ENCODE measurements around the gene SEPTIN8.

Gene SEPTIN8

DNA sequence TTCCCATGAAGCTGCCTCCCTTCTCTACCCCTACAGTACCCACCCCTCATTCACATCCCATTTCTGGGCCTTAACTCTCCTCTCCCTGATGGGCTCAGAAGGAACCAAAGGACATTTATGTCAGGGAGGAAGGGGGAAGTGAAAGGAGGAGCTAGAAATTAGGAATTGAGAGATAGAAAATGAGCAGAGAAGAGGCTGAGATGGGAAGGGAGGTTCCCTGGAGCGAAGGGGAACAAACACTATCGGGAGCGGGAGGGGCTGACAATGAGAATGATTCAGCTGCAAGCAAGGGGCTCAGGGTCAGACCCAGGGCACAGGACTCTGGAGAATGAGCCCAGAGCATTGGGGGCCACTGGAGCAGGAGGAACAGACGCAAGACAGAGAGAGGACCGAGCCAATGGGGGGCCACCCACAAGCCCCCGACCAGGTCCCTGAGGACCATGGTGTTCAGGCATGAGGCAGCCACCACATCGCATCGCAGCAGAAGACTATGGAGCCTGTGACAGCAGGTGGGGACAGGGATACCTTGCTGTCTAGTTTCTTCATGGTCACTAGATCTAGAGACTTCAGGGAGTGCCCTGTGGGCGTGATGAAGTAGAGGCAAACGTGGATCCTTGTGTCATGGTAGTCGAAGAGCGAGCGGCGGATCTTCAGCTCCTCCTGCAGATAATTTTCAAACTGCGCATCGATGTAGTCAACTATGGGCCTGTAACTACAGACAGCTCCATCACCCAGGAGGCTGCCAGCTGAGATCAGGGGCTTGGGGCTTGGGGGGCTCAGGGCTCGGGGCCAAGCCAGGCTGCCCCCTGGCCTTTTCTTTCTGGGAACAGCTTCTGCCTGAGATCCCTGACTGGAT, 13.6 kb downstream of the SEPTIN8 start:
- peak in 1 of 2 experiments; percentile 10 for DNase-seq

DNA sequence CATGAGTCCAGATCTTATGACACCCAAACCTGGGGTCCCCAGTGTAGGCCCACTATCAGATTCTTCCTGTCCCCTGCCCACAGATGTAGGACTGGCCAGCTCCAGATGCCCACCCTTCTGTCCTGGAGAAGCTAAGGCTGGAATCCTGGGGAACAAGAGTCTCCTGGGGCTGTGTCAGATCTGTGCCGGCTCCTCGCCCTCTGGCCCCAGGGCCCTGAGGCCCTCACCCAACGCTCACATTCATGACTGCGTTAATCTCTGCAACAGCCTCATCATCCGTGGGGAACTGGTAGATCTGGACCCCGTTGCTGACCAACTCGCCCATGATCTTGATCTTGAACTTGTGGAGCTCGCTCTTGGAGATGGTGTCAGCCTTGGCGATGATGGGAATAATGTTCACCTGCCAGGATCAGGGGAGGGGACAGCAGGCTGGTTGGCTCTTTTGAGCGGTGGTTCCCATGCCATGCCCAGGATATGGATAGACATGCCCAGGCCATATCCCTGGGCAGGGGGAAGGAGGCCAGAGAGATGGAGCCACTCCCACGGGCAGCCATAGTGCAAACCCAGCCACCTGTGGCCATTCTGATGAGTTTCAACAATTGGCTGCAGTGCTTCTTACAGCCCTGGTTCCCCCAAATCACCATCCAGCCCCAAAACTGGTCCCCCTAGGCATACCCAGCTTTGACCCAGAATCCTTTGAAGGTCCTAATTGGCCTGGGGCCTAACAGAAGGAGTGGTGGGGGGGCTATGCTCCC, 14.6 kb downstream of the SEPTIN8 start:
- DNase-seq = peak; percentile 4 to 11

DNA sequence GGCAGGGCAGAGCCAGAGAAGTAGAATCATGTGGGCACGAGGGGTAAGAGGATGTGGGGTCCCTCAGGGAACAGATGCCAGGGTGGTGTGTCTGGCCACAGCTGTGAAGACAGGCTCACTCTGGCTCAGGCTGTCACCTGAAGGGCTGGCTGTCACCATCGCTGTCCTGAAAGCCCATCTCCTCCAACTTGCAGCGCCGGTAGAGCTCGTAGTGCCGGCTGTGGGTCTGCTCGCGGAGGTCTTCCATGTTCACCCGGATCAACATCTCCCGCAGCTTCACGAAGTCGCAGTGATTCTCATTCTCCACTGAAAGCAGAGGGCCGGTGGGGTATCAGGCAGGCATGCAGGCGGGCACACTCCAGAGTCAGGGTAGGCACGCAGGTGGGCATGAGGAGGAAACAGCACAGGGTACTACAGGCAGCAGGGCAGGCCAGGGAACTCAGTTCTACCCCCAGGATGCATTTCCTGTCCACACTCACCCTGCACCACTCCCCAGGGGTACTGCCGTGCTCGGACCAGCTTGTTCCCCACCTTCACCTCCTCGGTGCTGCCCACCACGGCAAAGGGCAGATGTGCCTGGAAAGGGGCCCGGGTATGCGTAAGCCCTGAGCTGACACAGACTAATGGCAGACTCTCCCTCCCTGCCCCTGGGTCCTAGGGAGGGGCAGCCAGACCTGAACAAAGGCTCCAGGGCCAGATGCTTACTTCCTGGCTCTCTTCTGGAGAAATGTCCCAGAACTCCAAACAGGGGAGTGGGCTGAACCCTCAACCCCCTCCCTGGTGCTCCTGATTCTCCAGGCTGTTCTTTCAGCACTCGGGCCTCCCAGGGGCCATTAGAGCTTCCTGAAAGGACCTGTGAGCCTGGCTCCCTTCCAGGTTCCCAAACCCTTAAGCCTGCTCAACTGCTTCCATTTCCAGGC, 15.5 kb downstream of the SEPTIN8 start:
- peak; percentile 14 to 15 for DNase-seq

DNA sequence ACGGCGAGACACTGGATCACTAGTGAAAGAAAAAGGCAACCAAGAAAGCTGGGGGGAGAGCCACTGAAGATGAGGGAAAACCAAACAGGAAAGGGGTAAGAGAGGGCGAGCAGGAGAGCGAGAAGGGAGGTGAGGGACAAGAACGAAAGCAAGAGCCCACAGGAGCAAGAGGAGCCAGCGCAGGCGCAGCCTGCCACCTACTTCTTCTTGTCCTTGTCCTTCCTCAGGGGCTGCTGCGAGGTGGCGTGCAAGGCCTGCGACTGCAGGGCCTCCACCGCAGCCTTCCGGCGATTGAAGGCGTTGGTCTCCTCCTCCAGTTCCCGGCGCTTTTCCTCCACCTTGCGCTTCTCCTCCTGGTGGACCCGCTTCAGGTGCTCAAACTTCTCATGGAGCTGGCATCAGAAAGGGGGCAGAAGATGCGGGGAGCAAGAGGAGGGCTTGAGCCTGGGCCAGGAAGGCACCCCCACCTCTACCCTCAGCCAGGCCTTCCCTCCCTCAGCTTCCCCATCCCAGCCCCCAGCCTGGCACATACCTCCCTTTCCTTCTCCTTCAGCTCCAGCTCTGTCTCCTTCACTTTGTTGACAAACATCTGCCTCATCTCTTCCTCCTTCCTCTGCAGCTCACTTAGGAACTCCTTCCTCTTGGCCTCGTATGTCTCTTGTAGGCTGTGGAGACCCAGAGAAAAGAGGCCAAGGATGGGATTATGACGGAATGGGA, 16.3 kb downstream of the SEPTIN8 start:
- peak; percentile 1 to 8 for DNase-seq

DNA sequence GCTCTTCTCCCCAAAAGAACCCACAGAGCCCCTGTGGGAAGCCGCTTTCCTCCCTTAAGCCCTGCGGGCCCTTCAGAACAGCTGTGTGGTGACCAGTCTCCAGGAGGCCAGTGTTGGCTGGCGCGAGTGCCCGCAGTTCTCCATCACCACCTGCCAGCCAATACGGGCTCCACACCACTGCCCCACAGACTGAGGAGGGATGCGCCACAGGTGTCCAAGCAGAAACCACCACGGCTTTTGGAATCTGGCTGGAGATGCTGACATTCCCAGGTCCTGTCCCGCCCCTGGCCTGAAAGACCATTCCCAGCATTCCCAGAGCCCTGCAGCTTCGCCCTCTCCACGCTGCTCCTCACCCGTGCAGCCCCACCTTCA, 17.0 kb downstream of the SEPTIN8 start:
- DNase-seq = no peak

DNA sequence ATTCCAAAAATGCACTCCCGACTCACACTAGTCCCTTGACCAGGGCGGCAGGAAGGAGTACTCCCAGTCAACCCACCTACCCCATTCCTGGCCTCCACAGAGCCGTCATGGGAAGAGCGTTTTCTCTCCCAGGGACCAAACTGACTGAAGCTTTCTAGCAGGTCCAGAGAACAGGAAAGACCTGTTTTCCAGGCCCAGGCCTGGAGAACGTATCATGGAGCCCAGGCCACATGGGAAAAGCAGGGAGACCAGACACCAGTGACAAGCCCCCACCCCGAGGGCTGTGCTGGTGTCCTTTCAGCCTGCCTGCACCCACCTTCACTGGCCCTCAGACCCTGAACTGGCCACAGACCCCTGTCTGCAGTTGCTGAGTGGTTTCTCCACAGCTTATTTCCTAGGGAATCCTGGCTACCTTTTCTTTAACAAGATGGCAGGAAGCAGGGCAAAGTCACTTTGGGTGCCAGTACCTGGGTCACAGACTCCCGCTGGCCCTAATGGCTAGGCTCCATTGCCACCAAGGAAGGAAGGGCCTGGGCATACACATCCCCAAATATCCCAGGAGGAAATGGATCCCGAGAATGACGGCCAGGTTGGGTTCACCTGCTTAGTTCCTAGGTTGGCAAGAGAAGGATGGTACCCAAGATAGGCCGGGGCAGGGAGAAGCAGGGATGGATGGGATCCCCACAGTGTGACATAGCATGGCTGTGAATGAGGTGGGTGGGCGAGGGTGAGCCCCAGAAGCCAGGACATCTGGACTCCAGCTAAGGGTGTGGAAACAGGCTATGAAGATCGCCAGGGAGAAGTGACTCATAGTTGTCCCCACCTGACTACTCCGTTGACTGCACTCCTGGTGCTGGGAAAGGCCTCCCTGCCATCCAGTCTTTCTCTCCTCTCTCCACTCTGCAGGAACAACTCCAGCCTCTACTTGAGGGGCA, 17.7 kb downstream of the SEPTIN8 start:
- DNase-seq = peak; percentile 1 to 12

DNA sequence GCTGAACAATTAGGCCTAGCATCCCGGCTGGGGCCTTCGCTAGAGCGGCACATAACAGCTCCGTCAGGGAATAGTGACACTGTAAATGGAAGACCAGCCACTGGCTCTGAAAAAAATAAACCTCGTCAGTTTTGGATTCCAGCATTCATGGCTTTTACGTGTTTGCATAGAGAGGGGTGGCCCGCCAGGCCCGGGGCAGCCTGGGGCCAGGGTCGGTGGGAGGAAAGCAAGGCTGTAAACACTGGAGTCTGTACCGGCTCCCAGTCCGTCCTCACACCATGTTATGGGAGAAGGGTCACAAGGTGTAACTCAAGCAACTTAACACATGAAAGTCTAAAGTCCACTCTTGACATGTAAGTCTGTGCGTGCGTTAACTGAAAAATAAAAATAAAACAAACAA, 18.6 kb downstream of the SEPTIN8 start:
- DNase-seq = no peak

DNA sequence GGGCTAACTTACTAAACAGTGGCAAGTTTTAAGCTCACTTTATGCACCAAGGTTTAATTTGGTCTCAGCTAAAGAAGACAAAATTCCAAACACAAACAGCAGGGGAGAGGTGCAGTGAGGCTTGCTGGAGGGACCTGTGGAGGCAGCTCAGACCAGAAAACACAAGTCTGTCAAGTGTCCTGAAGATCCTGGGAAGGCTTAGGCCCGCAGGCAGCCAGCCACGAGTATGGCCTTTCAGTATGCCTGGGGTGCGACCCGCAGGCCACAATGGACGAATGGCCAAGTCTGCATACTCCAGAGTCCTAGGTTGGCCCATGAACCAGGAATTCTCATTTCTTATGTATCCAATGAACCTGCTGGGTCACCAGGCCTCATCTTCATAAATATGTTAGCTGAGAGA, 20.5 kb downstream of the SEPTIN8 start:
- no peak for DNase-seq

DNA sequence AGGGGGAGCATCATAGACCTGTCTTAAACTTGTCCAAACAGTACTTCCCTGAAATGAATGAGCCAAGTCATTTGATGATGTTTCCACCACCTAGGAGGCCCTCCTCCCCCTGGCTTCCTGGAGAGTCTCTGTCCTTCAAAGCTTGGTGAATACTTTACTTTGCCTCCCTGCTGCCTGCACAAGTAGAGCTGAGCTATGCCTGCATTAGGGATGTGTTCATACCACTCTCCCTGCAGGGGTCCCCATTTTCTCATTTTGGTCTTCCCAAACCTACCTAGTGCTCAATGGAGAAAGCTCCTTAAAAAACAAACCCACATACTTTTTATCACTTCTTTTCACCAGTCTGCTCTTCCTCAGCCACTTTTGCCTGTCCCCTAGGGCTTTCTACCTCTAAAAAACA, 22.1 kb downstream of the SEPTIN8 start:
- DNase-seq = peak in 1 of 2 experiments; percentile 17

DNA sequence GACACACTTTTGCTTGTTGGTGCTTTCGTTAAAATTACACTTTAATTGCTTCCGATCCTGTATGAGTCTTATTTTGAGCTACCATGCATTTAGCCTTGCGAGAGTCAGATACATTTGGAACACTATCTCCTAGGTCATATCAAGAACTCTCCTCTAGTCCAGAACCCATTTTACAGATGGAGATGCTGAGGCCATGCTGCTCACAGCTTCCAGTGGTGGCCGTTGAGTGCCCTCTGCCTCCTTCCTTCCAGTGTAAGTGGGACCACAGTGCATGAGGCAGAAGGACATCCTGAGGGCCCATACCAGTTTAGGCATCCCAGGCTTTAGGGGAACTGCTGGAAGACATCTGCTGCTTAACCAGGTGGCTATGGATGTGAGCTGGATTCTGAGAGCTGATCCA, 22.9 kb downstream of the SEPTIN8 start:
- no peak for DNase-seq

DNA sequence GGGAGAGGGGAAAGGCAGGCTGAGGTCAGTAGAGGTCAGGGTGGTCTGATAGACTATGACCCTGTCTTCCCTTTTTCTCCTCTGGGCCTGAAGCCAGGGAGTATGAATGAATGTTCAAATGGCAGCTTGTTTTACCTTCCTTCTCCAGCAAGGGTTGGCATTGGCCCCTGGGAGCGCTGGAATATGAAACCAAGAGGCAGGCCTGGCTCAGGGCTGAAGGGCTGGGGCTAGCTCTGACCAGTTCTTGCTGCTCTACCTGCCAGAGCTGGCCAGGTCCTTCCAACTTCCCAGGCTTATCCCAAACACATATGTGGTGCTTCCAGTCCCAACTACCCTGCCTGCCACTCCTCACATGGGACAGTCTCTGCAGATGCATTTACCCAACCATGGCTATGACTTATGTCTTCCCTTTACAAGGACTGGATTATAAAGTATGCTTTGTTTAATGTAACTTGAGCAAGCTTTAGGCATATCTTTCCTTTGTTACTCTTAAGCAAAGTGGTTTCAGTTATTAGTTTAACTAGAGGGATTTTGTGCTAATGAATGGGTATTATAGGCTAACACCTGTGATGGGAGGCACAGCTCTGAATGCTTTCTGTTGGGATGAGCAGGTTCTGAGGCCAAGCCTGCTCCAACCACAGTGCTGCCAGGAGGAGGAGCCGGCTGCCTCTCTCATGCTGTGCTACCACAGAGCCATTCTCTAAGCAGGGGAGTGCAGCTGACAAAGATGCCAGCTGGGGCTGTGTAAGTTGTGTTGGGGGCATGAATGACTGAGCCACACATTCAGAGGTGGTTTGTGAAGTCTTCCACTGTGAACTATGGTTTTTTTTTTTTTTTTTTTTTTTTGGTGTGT, 23.7 kb downstream of the SEPTIN8 start:
- peak in 1 of 2 experiments; percentile 39 for DNase-seq

DNA sequence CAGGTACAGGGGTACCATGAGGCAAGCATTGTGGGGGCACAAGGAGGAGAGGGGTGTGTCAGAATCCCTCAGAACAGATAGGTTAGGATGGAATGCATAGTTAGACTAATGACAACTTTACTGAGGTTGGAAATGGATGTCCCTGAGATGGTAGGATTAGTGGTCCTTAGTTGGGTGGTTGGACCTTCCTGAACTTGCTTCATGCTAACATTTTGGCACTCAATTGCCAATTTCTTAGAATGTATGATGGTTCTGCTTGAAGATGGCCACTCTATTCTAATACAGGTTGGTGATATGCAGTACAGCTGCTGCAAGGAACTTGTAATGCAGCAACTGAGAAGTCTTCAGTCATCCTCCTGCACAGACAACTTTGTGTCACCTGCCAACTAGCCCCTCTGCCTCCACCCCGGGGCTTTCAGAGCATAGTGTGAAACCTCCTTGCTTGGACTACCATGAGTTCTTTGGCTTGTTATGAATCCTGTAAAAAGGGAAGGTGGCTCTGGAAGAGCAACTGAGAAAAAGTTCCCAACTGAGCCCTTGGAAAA, 24.4 kb downstream of the SEPTIN8 start:
- DNase-seq = peak in 1 of 2 experiments; percentile 13

DNA sequence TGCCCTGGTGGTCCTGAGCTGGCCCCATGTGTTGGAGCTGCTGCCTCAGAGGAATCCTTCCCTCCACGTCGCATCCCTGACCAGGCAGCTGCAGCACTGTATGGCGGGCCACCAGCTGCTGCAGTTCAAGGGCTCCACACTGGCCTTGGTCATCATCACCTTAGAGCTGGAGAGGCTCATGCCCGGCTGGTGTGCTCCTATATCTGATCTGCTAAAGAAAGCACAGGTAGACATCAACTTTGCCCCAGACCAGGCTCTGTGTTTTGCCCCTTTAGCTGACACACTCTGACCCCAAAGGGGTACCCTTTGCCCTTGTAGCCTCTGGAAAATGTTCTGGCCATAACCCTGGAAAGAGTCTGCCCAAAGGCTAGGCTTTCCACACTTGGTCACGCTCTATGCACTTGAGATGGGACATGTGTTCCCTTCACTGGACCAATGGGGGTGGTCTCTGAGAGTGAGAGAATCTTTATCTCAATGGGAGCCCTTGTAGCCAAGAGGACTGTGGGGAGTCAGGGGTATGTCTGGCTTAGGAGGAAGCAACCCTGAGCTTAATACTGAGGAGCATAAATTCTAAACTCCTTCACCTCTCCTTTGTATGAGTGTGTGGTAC, 25.0 kb downstream of the SEPTIN8 start:
- peak in 1 of 2 experiments; percentile 26 for DNase-seq

DNA sequence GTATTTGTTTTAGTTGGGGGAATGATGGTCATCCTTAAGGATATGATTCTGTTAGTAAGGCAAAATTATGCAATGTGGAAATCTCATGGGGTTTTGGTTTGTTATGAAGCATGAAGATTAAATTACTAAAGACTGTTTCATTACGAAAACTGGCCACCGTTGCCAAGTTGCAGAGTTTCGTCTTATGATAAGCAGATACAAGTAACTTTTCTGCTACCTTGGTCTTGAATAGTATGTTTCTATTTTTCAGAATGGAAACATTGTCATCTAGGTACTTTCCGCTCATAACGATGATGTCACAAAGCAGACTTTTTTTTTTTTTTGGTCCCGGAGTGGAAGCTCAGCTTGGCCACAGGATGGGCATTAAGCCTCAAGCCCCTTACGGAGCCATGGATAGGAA, 25.6 kb downstream of the SEPTIN8 start:
- DNase-seq = peak in 1 of 2 experiments; percentile 45

DNA sequence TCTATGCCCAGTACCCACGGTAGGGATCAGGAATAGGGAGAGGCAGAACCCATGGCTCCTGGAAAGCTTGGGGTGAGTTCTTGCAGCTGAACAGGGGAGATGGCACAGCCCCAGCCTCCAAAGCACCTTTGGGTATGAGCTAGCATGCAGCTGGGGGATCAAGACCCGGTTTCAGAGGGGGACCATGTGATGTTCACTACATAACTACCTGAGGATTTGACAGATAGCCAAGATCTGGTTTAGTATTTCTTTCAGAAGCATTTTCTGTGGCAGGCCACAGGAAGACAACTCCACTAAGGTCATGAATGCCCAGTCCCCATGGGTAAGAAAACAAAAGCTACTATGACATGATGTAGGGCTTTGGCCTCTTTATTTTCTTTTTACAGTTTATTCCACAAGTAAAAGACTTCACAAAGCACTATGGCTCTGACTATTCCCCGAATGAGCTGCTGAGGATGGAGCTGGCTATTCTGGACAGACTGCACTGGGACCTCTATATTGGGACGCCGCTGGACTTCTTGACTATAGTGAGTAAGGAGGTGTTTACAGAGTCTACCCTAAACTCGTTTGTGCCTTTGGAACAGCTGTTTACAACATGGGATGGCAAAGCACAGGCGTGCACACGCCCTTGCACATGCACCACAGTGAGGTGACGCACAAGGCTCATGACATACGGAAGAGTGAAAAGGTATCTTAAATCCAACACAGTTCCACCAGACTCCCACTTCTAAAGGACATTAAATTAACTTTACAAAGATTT, 26.4 kb downstream of the SEPTIN8 start:
- DNase-seq = peak in 1 of 2 experiments; percentile 15

DNA sequence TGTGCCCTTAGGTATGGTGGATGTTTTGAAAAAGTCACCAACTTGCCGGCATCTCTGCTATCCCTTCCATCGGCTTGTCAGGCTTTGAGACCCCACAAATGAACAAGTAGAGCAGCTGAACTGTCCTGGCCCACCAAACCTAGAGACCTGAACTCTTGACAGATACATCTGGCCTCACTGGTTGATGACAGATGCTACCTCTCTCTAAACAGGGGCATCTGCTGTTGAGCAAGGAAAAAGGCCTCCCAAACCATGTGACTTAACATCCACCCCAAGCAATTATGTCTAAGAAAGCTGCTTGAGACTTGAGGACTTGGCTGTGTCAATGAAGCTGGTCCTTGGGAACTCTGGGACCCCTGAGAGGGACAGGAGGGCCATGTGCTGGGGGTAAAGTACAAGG, 27.5 kb downstream of the SEPTIN8 start:
- peak in 1 of 2 experiments; percentile 16 for DNase-seq

DNA sequence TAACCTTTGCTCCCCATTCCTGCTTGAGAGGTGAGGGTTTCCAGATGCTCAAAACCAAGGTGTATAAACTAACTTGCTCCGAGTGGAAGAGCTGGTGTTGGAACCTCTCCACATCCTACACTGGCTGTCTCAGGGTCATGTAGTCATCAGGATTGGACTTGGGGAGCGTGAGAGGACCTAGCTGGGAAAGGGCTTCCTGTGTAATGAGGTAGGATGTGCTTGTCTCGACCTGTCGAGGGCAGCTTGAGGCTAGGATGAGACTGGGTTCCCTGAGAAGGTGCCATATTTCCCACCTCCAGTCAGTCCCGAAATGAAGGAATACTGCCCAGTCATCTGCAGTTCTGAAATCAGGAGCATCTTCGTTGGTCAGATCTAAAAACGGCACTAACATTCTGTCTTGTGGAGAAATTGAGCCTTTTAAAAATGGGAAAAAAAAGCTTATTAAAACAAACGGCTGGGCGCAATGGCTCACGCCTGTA, 28.5 kb downstream of the SEPTIN8 start:
- DNase-seq = no peak

Data from activated T-cell treated with anti-CD3 and anti-CD28 coated beads, Interleukin-2, amount 50 U/mL, for 48 hours (primary cell).